ENCODE results near the gene UBA5.
A peak's percentile ranks its signal among the peaks of the same experiment; 100 is the strongest.

The UBA5 gene

DNA sequence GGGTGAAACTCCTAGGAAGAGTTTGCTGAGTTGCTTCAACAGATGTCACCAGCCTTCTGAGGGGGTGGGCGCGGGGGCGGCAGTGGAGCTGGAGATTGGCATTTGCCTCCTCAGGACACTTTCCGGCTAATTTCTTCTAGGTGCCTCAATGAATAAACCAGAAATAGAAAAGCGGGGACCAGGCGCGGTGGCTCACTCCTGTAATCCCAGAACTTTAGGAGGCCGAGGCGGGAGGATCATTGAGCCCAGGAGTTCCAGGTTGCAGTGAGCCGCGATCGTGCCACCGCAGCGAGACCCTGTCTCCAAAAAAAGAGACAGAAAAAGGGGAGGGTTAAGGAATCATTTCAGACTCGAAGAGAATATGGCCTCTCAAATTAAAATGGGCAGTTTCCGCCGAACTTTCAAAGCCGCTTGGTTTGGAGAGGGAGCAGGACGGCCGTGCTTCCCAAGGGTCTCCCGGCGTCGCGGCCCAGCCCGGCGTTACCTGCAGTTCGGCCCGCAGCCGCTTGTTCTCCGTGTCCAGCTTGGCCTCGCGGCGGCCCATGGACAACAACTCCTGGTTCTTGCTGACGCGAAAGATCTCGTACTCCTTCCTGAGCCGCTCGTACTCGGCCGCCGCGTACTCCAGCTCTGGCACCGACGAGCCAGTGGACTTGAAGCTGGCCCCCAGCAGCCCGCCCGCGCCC is 61.5 kb downstream of the UBA5 start:
- peak; percentile 85 for DNase-seq

DNA sequence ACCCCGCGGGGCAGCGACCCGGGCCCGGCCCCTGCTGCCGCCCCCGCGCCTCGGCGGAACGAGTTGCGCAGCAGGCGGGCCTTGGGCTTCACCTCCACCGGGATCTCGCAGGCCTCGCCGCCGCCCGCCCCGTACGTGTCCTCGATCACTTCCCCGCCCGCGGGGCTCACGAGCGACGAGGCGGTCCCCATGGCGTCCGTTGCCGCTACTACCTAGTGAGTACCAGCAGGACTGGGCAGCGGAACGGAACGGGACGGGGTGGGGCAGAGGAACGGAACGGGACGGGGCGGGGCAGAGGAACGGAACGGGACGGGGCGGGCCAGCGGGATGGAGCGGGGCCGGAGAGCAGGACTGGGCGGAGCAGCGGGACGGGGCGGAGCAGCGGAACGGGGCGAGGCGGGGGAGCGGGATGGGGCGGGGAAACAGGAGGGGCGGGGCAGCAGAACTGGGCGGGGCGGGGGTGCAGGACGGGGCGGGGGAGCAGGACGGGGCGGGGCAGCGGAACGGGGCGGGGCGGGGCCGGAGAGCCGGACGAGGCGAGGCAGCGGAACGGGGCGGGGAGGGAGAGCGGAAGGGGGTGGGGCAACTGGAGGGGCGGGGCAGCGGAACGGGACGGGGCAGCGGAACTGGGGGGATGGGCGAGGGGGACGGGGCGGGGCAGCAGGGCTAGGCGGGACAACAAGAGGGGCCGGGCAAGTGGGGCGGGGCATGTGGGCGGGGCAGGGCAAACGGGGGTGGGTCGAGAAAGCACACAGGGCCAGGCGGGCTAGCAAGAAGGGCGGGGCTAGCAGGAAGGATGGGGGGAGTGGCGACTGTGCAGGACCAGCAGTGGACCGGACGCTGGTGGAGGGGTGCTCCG is 62.3 kb downstream of the UBA5 start, which contains the start of gene NPHP3:
NPHP3 (minus strand) TSS at position 245 of the 859 bp plus-strand sequence; CDS start at position 191, 54 bp downstream.
- peak; percentile 97 for DNase-seq

DNA sequence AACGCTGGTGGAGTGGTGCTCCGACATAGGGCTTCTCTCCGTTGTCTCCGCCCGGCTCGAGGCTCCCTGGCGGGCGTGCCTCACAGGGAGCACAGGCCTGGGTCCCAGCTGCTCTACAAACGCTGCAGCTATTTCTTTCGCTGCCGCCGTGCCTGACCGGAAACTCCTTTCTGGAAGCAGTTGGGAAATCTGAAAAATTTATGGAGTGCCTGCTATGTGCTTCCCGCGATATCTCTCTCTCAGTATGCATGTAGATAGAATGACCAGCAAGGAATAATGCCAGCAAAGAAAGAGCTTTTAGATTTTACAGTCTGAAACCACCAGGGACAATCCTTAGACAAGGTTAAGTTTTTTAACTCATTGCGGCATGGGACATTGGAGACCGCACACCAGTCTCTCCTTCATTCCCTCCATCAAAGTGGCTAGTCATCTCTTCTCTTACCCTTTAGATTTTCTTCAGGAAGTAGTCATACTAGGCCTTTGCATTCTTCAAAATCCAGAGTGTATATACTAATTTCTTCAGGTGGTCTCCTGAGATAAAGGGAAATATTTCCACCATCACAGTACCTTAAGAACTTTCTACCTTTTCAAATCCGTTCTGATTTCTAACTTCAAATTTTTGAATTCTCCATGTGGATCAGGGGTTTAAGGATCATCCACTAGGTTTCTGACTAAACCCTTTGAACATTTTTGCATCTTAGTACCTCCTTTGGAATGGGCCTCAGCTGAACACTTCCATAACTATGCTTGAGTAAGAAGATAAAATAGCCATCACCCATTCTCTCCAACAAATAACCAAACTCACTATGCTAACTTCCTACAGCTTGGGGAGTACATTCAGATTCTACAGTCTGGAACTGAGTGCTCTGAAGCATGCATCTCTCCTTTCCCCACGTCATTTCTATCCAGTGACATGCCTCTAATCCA is 63.2 kb downstream of the UBA5 start:
- DNase-seq, result peak; percentile 26

DNA sequence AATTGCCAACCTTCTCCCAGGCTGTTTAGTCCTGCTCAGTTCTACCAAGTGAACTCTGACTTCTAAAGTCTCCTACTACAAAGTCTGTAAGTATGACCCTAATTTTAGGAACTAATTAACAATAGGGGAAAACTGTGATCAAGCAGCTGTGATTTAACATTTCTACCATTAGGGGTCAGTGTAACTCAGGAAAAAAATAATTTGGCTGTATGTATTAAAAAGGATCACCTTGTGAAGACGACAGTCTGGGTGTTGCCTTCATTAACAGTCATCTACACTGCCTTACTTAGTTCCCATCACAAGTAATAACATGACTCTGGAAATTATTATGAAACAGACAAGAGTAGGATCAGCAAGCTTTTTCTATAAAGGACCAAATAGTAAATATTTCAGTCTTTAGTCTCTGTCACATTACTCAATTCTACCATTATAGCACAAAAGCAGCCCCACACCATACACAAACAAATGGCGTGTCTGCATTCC is 66.3 kb downstream of the UBA5 start:
- DNase-seq, result peak; percentile 82
